Measurements from ENCODE around the gene MADD. TPM values are rescaled to one million over a fixed set of nuclear protein-coding genes. Genes with fewer than 3 reads are reported as not detected.

Gene MADD
- total RNA-seq, 3 donors from 2014 or later (not counting 1 experiment from before 2014, with no cell fraction given), result 333 to 383 (median 335) TPM

- Mint-ChIP-seq H3K9me3 (no peaks in the 10 kb centered on the region), H3K4me3 (peak overlapping the region; percentile 0), H3K27me3 (ENCODE audit: low read depth in 2 of 2) (no peaks in the 10 kb centered on the region), H3K27ac (no peak overlapping the region), H3K4me1 (peaks cover 0 to 5% of the 10 kb centered on the region in 2 donors), H3K36me3 (no peaks in the 10 kb centered on the region)
- Histone ChIP-seq H3K4me1 (ENCODE audit: control insufficient read depth, insufficient read depth, low read length) (peaks cover 39% of the 10 kb centered on the region), H3K27me3 (ENCODE audit: control insufficient read depth, insufficient read depth, low read length) (no peaks in the 10 kb centered on the region), H3K4me3 (ENCODE audit: low read length) (peak overlapping the region; percentile 66), H3K27ac (ENCODE audit: low read length) (peak overlapping the region; percentile 69), H3K36me3 (ENCODE audit: control insufficient read depth, insufficient read depth, low read length) (no peaks in the 10 kb centered on the region), H3K9me3 (ENCODE audit: control insufficient read depth, insufficient read depth, low read length) (no peaks in the 10 kb centered on the region)
- intact Hi-C loops (cut with micrococcal nuclease), result no loop called here
- TF ChIP-seq CTCF (IDR thresholded peaks at IDR 0.05), result no peak
- no peak for ATAC-seq
- 45% methylated on average over 14 of the region's 14 CpGs for WGBS (ENCODE audit: insufficient coverage)
- DNase-seq, result no peak
These were observed 106.8 kb downstream of the MADD start for GRCh38 chr11:47376525-47377371.

- ATAC-seq, result no peak
- Mint-ChIP-seq H3K27me3 (ENCODE audit: low read depth in 2 of 2) (no peaks in the 10 kb centered on the region), H3K4me3 (no peak overlapping the region), H3K4me1 (peaks cover 5% of the 10 kb centered on the region in 2 donors), H3K27ac (peak overlapping the region in 1 of 2 donors; percentile 72), H3K36me3 (no peaks in the 10 kb centered on the region), H3K9me3 (no peaks in the 10 kb centered on the region)
- DNase-seq, result no peak
- Histone ChIP-seq H3K27ac (ENCODE audit: low read length) (peak overlapping the region; percentile 69), H3K9me3 (ENCODE audit: control insufficient read depth, insufficient read depth, low read length) (no peaks in the 10 kb centered on the region), H3K4me3 (ENCODE audit: low read length) (peak overlapping the region; percentile 66), H3K36me3 (ENCODE audit: control insufficient read depth, insufficient read depth, low read length) (no peaks in the 10 kb centered on the region), H3K4me1 (ENCODE audit: control insufficient read depth, insufficient read depth, low read length) (peaks cover 39% of the 10 kb centered on the region), H3K27me3 (ENCODE audit: control insufficient read depth, insufficient read depth, low read length) (no peaks in the 10 kb centered on the region)
- 46% methylated on average over 5 of the region's 5 CpGs for WGBS (ENCODE audit: insufficient coverage)
- intact Hi-C loops (cut with micrococcal nuclease), result no loop called here
- TF ChIP-seq CTCF (IDR thresholded peaks at IDR 0.05), result no peak
These were observed 107.7 kb downstream of the MADD start for GRCh38 chr11:47377571-47378009.

- Mint-ChIP-seq H3K36me3 (no peaks in the 10 kb centered on the region), H3K27ac (peak within 1 kb of the TSS in 1 of 2 donors; percentile 72), H3K4me3 (no peak within 1 kb of the TSS), H3K4me1 (peaks cover 5% of the 10 kb centered on the region in 2 donors), H3K27me3 (ENCODE audit: low read depth in 2 of 2) (no peaks in the 10 kb centered on the region), H3K9me3 (no peaks in the 10 kb centered on the region)
- H3K9me3 ChIP-seq (ENCODE audit: control insufficient read depth, insufficient read depth, low read length), result no peaks in the 10 kb centered on the region
- intact Hi-C loops (cut with micrococcal nuclease), result no loop called here
- H3K27me3 ChIP-seq (ENCODE audit: control insufficient read depth, insufficient read depth, low read length), result no peaks in the 10 kb centered on the region
- DNase-seq (peak in 1 of 2 donors; percentile 27), ATAC-seq (peak; percentile 57 to 80 (median 71))
- H3K4me3 ChIP-seq (ENCODE audit: low read length), result peak within 1 kb of the TSS; percentile 66
- no peaks in the 10 kb centered on the region for H3K36me3 ChIP-seq (ENCODE audit: control insufficient read depth, insufficient read depth, low read length)
- WGBS (ENCODE audit: insufficient coverage), result 38% methylated on average over 31 of the region's 31 CpGs
- peak within 1 kb of the TSS; percentile 69 for H3K27ac ChIP-seq (ENCODE audit: low read length)
- no peak for TF ChIP-seq CTCF (IDR thresholded peaks at IDR 0.05)
- peaks cover 39% of the 10 kb centered on the region for H3K4me1 ChIP-seq (ENCODE audit: control insufficient read depth, insufficient read depth, low read length)
These were observed 108.3 kb downstream of the MADD start, which contains the start of gene SPI1 for GRCh38 chr11:47378010-47378835. TSS of gene SPI1 (minus strand) at chr11:47378547. CDS start at chr11:47378353, 194 bp downstream.
